Measurements from ENCODE around the gene CGB2. TPM values are rescaled to one million over a fixed set of nuclear protein-coding genes. Genes with fewer than 3 reads are reported as not detected.
A peak's percentile ranks its signal among the peaks of the same experiment; 100 is the strongest.

Gene CGB2
- total and polyA plus RNA-seq, 2 of the 13 experiments (the other 11 are each of a cell fraction or from before 2014, with no cell fraction given): not detected

DNA sequence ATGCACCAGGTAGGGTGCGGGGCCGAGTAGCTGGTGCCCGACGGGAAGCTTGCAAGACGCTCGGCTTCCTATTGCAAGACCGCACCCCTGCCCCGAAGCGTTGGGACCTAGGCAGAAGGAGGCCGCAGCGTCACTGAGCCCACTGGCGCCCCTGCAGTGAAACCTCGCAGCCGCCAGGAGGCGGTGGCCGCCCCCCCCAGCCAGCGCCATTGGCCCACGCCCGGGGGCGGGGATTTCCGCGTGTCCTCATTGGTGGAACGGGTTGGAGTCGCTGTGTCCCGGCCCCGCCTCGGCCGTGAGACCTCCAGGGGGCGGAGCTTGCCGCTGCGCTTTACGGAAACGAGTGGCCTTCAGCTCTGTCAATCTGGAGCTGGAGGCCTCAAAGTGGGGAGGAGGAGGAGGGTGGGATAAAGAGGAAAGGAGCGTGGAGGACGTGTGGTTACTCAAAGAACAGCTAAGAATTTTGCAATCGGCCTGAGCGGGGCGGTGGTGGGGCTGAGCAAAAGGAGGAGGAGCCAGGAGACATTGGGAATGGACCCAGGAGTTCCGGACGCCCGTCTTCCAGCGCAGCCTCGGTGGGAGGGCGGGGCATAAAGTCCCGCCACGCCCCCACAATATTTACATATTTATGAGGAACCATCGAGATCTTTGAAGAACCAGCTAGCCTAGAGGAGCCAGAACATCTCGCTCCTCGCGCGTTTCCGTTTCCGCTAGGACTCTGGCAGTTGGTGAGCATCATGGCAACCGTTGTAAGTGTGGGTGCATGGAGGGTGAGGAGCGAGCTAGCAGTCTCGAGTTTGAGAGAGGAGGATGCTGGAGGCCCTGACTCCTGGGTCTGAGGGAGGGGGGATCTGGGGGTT, 38.3 kb upstream of the CGB2 start, which contains the start of the genes GYS1 and RUVBL2 (continued):
- TF ChIP-seq ELF4 (CRISPR knock-in tag; IDR thresholded peaks at IDR 0.05; ENCODE audit: borderline replicate concordance) (no peak; the same call in 1 of the 2 replicates), NR1H2 (CRISPR knock-in tag; IDR thresholded peaks at IDR 0.05; ENCODE audit: borderline replicate concordance, low read depth) (no peak), KDM5A (IDR thresholded peaks at IDR 0.05; ENCODE audit: borderline replicate concordance, low read length) (peak; percentile 87; the same call in 1 of the 2 replicates), ZFP36L1 (CRISPR knock-in tag; IDR thresholded peaks at IDR 0.05) (no peak), MTA1 (CRISPR knock-in tag; IDR thresholded peaks at IDR 0.05; ENCODE audit: borderline replicate concordance) (no peak; the same call in 1 of the 2 replicates), ZNF562 (CRISPR knock-in tag; IDR thresholded peaks at IDR 0.05; ENCODE audit: borderline replicate concordance) (no peak), KDM2A (CRISPR knock-in tag; IDR thresholded peaks at IDR 0.05; ENCODE audit: borderline replicate concordance, low read depth) (peak; percentile 56), CENPT (CRISPR knock-in tag; IDR thresholded peaks at IDR 0.05; ENCODE audit: low read depth) (no peak), MLLT10 (CRISPR knock-in tag; IDR thresholded peaks at IDR 0.05) (no peak), ZSCAN22 (CRISPR knock-in tag; IDR thresholded peaks at IDR 0.05) (no peak), KMT2A (CRISPR knock-in tag; IDR thresholded peaks at IDR 0.05) (no peak), ZSCAN25 (CRISPR knock-in tag; IDR thresholded peaks at IDR 0.05) (peak; percentile 54; the same call in 1 of the 2 replicates), ZNF44 (CRISPR knock-in tag; IDR thresholded peaks at IDR 0.05) (no peak), ZBTB42 (CRISPR knock-in tag; IDR thresholded peaks at IDR 0.05) (no peak), RBM22 (optimal IDR thresholded peaks at IDR 0.05; ENCODE audit: low read length) (no peak), THYN1 (CRISPR knock-in tag; IDR thresholded peaks at IDR 0.05; ENCODE audit: borderline replicate concordance, low read depth) (no peak), NR2F2 (IDR thresholded peaks at IDR 0.05; ENCODE audit: borderline replicate concordance, low read depth) (no peak)
- TF ChIP-seq, protein P1, sequence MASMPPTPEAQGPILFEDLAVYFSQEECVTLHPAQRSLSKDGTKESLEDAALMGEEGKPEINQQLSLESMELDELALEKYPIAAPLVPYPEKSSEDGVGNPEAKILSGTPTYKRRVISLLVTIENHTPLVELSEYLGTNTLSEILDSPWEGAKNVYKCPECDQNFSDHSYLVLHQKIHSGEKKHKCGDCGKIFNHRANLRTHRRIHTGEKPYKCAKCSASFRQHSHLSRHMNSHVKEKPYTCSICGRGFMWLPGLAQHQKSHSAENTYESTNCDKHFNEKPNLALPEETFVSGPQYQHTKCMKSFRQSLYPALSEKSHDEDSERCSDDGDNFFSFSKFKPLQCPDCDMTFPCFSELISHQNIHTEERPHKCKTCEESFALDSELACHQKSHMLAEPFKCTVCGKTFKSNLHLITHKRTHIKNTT (CRISPR knock-in tag; IDR thresholded peaks at IDR 0.05): no peak
- TF ChIP-seq, protein P2, sequence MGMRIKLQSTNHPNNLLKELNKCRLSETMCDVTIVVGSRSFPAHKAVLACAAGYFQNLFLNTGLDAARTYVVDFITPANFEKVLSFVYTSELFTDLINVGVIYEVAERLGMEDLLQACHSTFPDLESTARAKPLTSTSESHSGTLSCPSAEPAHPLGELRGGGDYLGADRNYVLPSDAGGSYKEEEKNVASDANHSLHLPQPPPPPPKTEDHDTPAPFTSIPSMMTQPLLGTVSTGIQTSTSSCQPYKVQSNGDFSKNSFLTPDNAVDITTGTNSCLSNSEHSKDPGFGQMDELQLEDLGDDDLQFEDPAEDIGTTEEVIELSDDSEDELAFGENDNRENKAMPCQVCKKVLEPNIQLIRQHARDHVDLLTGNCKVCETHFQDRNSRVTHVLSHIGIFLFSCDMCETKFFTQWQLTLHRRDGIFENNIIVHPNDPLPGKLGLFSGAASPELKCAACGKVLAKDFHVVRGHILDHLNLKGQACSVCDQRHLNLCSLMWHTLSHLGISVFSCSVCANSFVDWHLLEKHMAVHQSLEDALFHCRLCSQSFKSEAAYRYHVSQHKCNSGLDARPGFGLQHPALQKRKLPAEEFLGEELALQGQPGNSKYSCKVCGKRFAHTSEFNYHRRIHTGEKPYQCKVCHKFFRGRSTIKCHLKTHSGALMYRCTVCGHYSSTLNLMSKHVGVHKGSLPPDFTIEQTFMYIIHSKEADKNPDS (CRISPR knock-in tag; IDR thresholded peaks at IDR 0.05): no peak
- TF ChIP-seq, protein P3, sequence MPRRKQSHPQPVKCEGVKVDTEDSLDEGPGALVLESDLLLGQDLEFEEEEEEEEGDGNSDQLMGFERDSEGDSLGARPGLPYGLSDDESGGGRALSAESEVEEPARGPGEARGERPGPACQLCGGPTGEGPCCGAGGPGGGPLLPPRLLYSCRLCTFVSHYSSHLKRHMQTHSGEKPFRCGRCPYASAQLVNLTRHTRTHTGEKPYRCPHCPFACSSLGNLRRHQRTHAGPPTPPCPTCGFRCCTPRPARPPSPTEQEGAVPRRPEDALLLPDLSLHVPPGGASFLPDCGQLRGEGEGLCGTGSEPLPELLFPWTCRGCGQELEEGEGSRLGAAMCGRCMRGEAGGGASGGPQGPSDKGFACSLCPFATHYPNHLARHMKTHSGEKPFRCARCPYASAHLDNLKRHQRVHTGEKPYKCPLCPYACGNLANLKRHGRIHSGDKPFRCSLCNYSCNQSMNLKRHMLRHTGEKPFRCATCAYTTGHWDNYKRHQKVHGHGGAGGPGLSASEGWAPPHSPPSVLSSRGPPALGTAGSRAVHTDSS (CRISPR knock-in tag; conservative IDR thresholded peaks at IDR 0.05): no peak
- TF ChIP-seq, protein P4, sequence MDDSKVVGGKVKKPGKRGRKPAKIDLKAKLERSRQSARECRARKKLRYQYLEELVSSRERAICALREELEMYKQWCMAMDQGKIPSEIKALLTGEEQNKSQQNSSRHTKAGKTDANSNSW (CRISPR knock-in tag; IDR thresholded peaks at IDR 0.05; ENCODE audit: borderline replicate concordance): no peak
- TF ChIP-seq, protein P5, sequence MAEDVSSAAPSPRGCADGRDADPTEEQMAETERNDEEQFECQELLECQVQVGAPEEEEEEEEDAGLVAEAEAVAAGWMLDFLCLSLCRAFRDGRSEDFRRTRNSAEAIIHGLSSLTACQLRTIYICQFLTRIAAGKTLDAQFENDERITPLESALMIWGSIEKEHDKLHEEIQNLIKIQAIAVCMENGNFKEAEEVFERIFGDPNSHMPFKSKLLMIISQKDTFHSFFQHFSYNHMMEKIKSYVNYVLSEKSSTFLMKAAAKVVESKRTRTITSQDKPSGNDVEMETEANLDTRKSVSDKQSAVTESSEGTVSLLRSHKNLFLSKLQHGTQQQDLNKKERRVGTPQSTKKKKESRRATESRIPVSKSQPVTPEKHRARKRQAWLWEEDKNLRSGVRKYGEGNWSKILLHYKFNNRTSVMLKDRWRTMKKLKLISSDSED (CRISPR knock-in tag; IDR thresholded peaks at IDR 0.05): no peak
